ENCODE measurements around the gene EPHA8. TPM values are rescaled to one million over a fixed set of nuclear protein-coding genes. Genes with fewer than 3 reads are reported as not detected.

The EPHA8 gene
- total RNA-seq, 1 experiment from 2014 or later, result 3.8 TPM

GRCh38 chr1:22529901-22530621, 33.2 kb upstream of the EPHA8 start (continued):
- no peak for TF ChIP-seq FOXJ3 (CRISPR knock-in tag; IDR thresholded peaks at IDR 0.05; ENCODE audit: borderline replicate concordance)
- TF ChIP-seq KAT7 (CRISPR knock-in tag; IDR thresholded peaks at IDR 0.05; ENCODE audit: borderline replicate concordance), result no peak
- TF ChIP-seq ZNF232 (CRISPR knock-in tag; IDR thresholded peaks at IDR 0.05), result no peak
- no peak for TF ChIP-seq TCF7 (CRISPR knock-in tag; IDR thresholded peaks at IDR 0.05; ENCODE audit: low read depth)
- no peak for TF ChIP-seq CREM (CRISPR knock-in tag; IDR thresholded peaks at IDR 0.05)

- DNase-seq (ENCODE audit: low spot score), result no peak
- H3K27ac Mint-ChIP-seq, result no peak overlapping the region
- H3K27me3 Mint-ChIP-seq (ENCODE audit: low read depth), result no peaks in the 10 kb centered on the region
- no peak for TF ChIP-seq TCF7 (CRISPR knock-in tag; IDR thresholded peaks at IDR 0.05; ENCODE audit: low read depth)
- no peaks in the 10 kb centered on the region for H3K36me3 Mint-ChIP-seq
- ChIA-PET POLR2A (interaction anchor here (1.5 to 1.6 kb wide), 2 partner anchors 12 to 81 kb away, joined by 4 read pairs; no protein-coding TSS in a partner anchor), CTCF (interaction anchor here (1.1 to 1.4 kb wide), 4 partner anchors 40 to 111 kb away, joined by 3 to 4 read pairs (median 3); no protein-coding TSS in a partner anchor)
- no peaks in the 10 kb centered on the region for H3K4me1 Mint-ChIP-seq
- H3K4me3 Mint-ChIP-seq, result no peak overlapping the region
- H3K9me3 Mint-ChIP-seq, result no peaks in the 10 kb centered on the region
- ATAC-seq, result no peak
Measured at GRCh38 chr1:22530715-22531114, 32.6 kb upstream of the EPHA8 start.

DNA sequence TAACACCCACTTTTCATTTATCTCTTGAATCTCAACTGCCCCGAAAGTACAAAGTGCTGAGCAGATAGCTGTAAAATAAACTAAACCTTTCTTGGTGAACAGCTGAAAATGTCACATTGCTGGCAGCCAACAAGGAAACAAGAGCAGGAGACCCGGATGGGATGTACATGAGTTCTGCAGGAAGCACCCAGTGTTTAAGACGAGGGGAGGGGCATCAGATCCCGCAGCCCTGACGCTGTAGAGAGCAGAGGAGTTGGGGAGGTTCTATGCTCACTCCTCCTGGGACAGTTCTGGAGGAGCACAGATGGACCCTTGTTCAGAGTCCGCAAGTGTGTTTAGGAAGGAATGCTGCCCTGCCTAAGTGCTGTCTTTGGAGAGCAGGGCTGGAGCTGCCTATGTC, 32.0 kb upstream of the EPHA8 start:
- H3K9me3 Mint-ChIP-seq, result no peaks in the 10 kb centered on the region
- H3K36me3 Mint-ChIP-seq, result no peaks in the 10 kb centered on the region
- H3K4me3 Mint-ChIP-seq, result no peak overlapping the region
- CTCF ChIA-PET, result interaction anchor here (0.8 to 1.4 kb wide), 5 partner anchors 14 to 111 kb away, joined by 3 to 4 read pairs (median 3); no protein-coding TSS in a partner anchor
- no peaks in the 10 kb centered on the region for H3K27me3 Mint-ChIP-seq (ENCODE audit: low read depth)
- no peak overlapping the region for H3K27ac Mint-ChIP-seq
- ATAC-seq (no peak), DNase-seq (ENCODE audit: low spot score) (no peak)
- POLR2A ChIA-PET, result interaction anchor here (1.5 to 1.6 kb wide), 2 partner anchors 12 to 80 kb away, joined by 4 read pairs; no protein-coding TSS in a partner anchor
- TF ChIP-seq TCF7 (CRISPR knock-in tag; IDR thresholded peaks at IDR 0.05; ENCODE audit: low read depth), result no peak
- no peak for TF ChIP-seq ATF1 (CRISPR knock-in tag; IDR thresholded peaks at IDR 0.05)
- TF ChIP-seq, protein P1, sequence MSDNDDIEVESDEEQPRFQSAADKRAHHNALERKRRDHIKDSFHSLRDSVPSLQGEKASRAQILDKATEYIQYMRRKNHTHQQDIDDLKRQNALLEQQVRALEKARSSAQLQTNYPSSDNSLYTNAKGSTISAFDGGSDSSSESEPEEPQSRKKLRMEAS (CRISPR knock-in tag; IDR thresholded peaks at IDR 0.05), result no peak
- no peak for TF ChIP-seq ZNF263 (CRISPR knock-in tag; IDR thresholded peaks at IDR 0.05; ENCODE audit: low read depth)
- no peak for TF ChIP-seq KAT7 (CRISPR knock-in tag; IDR thresholded peaks at IDR 0.05; ENCODE audit: borderline replicate concordance)
- TF ChIP-seq ZBTB21 (CRISPR knock-in tag; IDR thresholded peaks at IDR 0.05; ENCODE audit: borderline replicate concordance), result no peak
- TF ChIP-seq, protein P2, sequence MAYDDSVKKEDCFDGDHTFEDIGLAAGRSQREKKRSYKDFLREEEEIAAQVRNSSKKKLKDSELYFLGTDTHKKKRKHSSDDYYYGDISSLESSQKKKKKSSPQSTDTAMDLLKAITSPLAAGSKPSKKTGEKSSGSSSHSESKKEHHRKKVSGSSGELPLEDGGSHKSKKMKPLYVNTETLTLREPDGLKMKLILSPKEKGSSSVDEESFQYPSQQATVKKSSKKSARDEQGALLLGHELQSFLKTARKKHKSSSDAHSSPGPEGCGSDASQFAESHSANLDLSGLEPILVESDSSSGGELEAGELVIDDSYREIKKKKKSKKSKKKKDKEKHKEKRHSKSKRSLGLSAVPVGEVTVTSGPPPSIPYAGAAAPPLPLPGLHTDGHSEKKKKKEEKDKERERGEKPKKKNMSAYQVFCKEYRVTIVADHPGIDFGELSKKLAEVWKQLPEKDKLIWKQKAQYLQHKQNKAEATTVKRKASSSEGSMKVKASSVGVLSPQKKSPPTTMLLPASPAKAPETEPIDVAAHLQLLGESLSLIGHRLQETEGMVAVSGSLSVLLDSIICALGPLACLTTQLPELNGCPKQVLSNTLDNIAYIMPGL (CRISPR knock-in tag; IDR thresholded peaks at IDR 0.05), result no peak
- TF ChIP-seq GABPB1 (CRISPR knock-in tag; IDR thresholded peaks at IDR 0.05), result no peak
- TF ChIP-seq, protein P3, sequence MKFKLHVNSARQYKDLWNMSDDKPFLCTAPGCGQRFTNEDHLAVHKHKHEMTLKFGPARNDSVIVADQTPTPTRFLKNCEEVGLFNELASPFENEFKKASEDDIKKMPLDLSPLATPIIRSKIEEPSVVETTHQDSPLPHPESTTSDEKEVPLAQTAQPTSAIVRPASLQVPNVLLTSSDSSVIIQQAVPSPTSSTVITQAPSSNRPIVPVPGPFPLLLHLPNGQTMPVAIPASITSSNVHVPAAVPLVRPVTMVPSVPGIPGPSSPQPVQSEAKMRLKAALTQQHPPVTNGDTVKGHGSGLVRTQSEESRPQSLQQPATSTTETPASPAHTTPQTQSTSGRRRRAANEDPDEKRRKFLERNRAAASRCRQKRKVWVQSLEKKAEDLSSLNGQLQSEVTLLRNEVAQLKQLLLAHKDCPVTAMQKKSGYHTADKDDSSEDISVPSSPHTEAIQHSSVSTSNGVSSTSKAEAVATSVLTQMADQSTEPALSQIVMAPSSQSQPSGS (CRISPR knock-in tag; IDR thresholded peaks at IDR 0.05; ENCODE audit: borderline replicate concordance, low read depth), result no peak
- TF ChIP-seq NR3C1 (CRISPR knock-in tag; conservative IDR thresholded peaks at IDR 0.05; ENCODE audit: low read depth), result no peak
- TF ChIP-seq MYBL2 (CRISPR knock-in tag; IDR thresholded peaks at IDR 0.05), result no peak
- no peak for TF ChIP-seq NFATC4 (CRISPR knock-in tag; IDR thresholded peaks at IDR 0.05)
- no peak for TF ChIP-seq FOXJ3 (CRISPR knock-in tag; IDR thresholded peaks at IDR 0.05; ENCODE audit: borderline replicate concordance)
- TF ChIP-seq TP53 (CRISPR knock-in tag; IDR thresholded peaks at IDR 0.05), result no peak
- no peaks in the 10 kb centered on the region for H3K4me1 Mint-ChIP-seq
